NCI-H345 (cell line): ENCODE measurements around the gene ZNF71.

Source experiments
- DNase-seq: peaks from one replicate; lab custom pipeline; 2025; lab: John Stamatoyannopoulos, UW

The ZNF71 gene

GRCh38 chr19:56594783-56595547 lies at the start of gene ZNF71:
TSS of gene ZNF71 (plus strand) at chr19:56595302. CDS start at chr19:56601559, 6,257 bp downstream.
- peak; percentile 83 for DNase-seq

GRCh38 chr19:56547535-56547934 lies 47.6 kb upstream of the ZNF71 start:
- DNase-seq, result no peak

- DNase-seq, result no peak
These were observed 40.7 kb upstream of the ZNF71 start for GRCh38 chr19:56554272-56554869.

- DNase-seq, result no peak
These were observed 32.3 kb upstream of the ZNF71 start for GRCh38 chr19:56562766-56563165.

- DNase-seq, result peak; percentile 30
These were observed 28.2 kb upstream of the ZNF71 start for GRCh38 chr19:56566904-56567273.

- DNase-seq, result peak; percentile 91
These were observed 27.6 kb upstream of the ZNF71 start, which contains the start of gene ZNF470 for GRCh38 chr19:56567274-56568120. TSS of gene ZNF470 (plus strand) at chr19:56567468. CDS start at chr19:56570312, 2,844 bp downstream.

GRCh38 chr19:56572589-56572988 lies 22.5 kb upstream of the ZNF71 start:
- DNase-seq, result no peak

- DNase-seq, result no peak
These were observed 21.2 kb upstream of the ZNF71 start for GRCh38 chr19:56573914-56574313.

GRCh38 chr19:56577719-56578602 lies 17.1 kb upstream of the ZNF71 start:
- no peak for DNase-seq

- no peak for DNase-seq
These were observed 688 bp upstream of the ZNF71 start for GRCh38 chr19:56594446-56594782.

- no peak for DNase-seq
These were observed 422 bp downstream of the ZNF71 start for GRCh38 chr19:56595548-56595899.

GRCh38 chr19:56596676-56597075 lies 1.6 kb downstream of the ZNF71 start:
- DNase-seq, result no peak

- DNase-seq, result no peak
These were observed 2.6 kb downstream of the ZNF71 start for GRCh38 chr19:56597696-56598095.

GRCh38 chr19:56601375-56601774 lies 6.3 kb downstream of the ZNF71 start:
- DNase-seq, result no peak

- DNase-seq, result no peak
These were observed 8.7 kb downstream of the ZNF71 start for GRCh38 chr19:56603829-56604228.

GRCh38 chr19:56608274-56608964 lies 13.3 kb downstream of the ZNF71 start:
- no peak for DNase-seq

GRCh38 chr19:56611288-56611687 lies 16.2 kb downstream of the ZNF71 start:
- no peak for DNase-seq

- no peak for DNase-seq
These were observed 17.6 kb downstream of the ZNF71 start for GRCh38 chr19:56612737-56613136.

GRCh38 chr19:56613639-56614038 lies 18.5 kb downstream of the ZNF71 start:
- DNase-seq, result no peak

- no peak for DNase-seq
These were observed 22.4 kb downstream of the ZNF71 start for GRCh38 chr19:56617531-56617930.

- DNase-seq, result no peak
These were observed 24.0 kb downstream of the ZNF71 start for GRCh38 chr19:56619121-56619520.
